HEK293T (cell line): Measurements from ENCODE around the gene PLXNA2.

Experiments
- CTCF ChIA-PET: fragments of 350-600 bp; formaldehyde crosslinking; extraction: SDS; loops from one replicate; lab custom pipeline; 2021; ENCODE audit warnings: antibody characterized with exemption, inconsistent platforms; lab: Yijun Ruan, JAX
- POLR2A ChIA-PET: fragments of 350-600 bp; formaldehyde crosslinking; extraction: SDS; loops from one replicate; lab custom pipeline; 2020; ENCODE audit warnings: antibody characterized with exemption, inconsistent platforms; lab: Yijun Ruan, JAX
- DNase-seq: peaks from one replicate; pipeline ENCODE4 v3.0.0; 2012; ENCODE audit warnings: mixed read lengths; ENCODE audit errors: extremely low spot score
- ARNT ChIP-seq: fragments of 450-650 bp; IDR thresholded peaks from 2 replicates; pipeline ENCODE4 v1.6.1; 2017; ENCODE audit warnings: mild to moderate bottlenecking
- BHLHE40 ChIP-seq: fragments of 450-650 bp; IDR thresholded peaks from 2 replicates; pipeline ENCODE4 v1.6.1; 2016; ENCODE audit warnings: mild to moderate bottlenecking, moderate library complexity, borderline replicate concordance
- CTBP1 ChIP-seq: fragments of 450-650 bp; IDR thresholded peaks from 2 replicates; pipeline ENCODE4 v1.6.1; 2016; ENCODE audit warnings: borderline replicate concordance
- ELF4 ChIP-seq: fragments of 450-650 bp; IDR thresholded peaks from 2 replicates; pipeline ENCODE4 v1.6.1; 2017; ENCODE audit warnings: antibody characterized with exemption
- FOXA1 ChIP-seq: fragments of 450-650 bp; IDR thresholded peaks from 2 replicates; pipeline ENCODE4 v1.6.1; 2016; ENCODE audit warnings: mild to moderate bottlenecking
- FOXK2 ChIP-seq: fragments of 450-650 bp; IDR thresholded peaks from 2 replicates; pipeline ENCODE4 v1.6.1; 2016; ENCODE audit warnings: mild to moderate bottlenecking
- FOXM1 ChIP-seq: fragments of 450-650 bp; IDR thresholded peaks from 2 replicates; pipeline ENCODE4 v1.6.1; 2017; ENCODE audit warnings: mild to moderate bottlenecking, borderline replicate concordance
- HDGF ChIP-seq: fragments of 450-650 bp; IDR thresholded peaks from 2 replicates; pipeline ENCODE4 v1.6.1; 2017; ENCODE audit warnings: antibody characterized with exemption, borderline replicate concordance
- L3MBTL2 ChIP-seq: fragments of 450-650 bp; conservative IDR thresholded peaks from 2 replicates; pipeline ENCODE4 v1.6.1; 2016; ENCODE audit warnings: mild to moderate bottlenecking
- LEF1 ChIP-seq: fragments of 450-650 bp; IDR thresholded peaks from 2 replicates; pipeline ENCODE4 v1.6.1; 2017; ENCODE audit warnings: mild to moderate bottlenecking, borderline replicate concordance
- NFRKB ChIP-seq: fragments of 450-650 bp; IDR thresholded peaks from 2 replicates; pipeline ENCODE4 v1.6.1; 2016; ENCODE audit warnings: mild to moderate bottlenecking, moderate library complexity
- SP1 ChIP-seq: fragments of 450-650 bp; IDR thresholded peaks from 2 replicates; pipeline ENCODE4 v1.6.1; 2017
- SUZ12 ChIP-seq: fragments of 450-650 bp; IDR thresholded peaks from 2 replicates; pipeline ENCODE4 v1.6.1; 2016; ENCODE audit warnings: mild to moderate bottlenecking
- TARDBP ChIP-seq: fragments of 450-650 bp; IDR thresholded peaks from 2 replicates; pipeline ENCODE4 v1.6.1; 2016
- ZNF384 ChIP-seq: fragments of 450-650 bp; IDR thresholded peaks from 2 replicates; pipeline ENCODE4 v1.6.1; 2016
- TF ChIP-seq, protein P1 (sequence below): fragments of 450-650 bp; IDR thresholded peaks from 2 replicates; pipeline ENCODE4 v1.6.1; 2016

PLXNA2 gene

GRCh38 chr1:208288495-208288894, 44.3 kb upstream of the PLXNA2 start:
- no peak for DNase-seq
- ChIA-PET POLR2A (no interaction called here), CTCF (interaction anchor here (1.4 kb wide), 1 partner anchor 325 kb away, joined by 3 read pairs; no protein-coding TSS in a partner anchor)
- TF ChIP-seq SP1 = no peak
- TF ChIP-seq TARDBP = no peak
- no peak for TF ChIP-seq CTBP1
- TF ChIP-seq, protein P1, sequence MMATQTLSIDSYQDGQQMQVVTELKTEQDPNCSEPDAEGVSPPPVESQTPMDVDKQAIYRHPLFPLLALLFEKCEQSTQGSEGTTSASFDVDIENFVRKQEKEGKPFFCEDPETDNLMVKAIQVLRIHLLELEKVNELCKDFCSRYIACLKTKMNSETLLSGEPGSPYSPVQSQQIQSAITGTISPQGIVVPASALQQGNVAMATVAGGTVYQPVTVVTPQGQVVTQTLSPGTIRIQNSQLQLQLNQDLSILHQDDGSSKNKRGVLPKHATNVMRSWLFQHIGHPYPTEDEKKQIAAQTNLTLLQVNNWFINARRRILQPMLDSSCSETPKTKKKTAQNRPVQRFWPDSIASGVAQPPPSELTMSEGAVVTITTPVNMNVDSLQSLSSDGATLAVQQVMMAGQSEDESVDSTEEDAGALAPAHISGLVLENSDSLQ = no peak
- no peak for TF ChIP-seq FOXK2
- TF ChIP-seq LEF1 = no peak
- no peak for TF ChIP-seq FOXM1
- no peak for TF ChIP-seq L3MBTL2
- no peak for TF ChIP-seq ARNT
- TF ChIP-seq ZNF384 = no peak

GRCh38 chr1:208280681-208281450, 36.7 kb upstream of the PLXNA2 start:
- ChIA-PET CTCF (no interaction called here), POLR2A (no interaction called here)
- TF ChIP-seq TARDBP = no peak
- no peak for TF ChIP-seq L3MBTL2
- no peak for TF ChIP-seq LEF1
- no peak for TF ChIP-seq ARNT
- no peak for TF ChIP-seq SP1
- no peak for TF ChIP-seq SUZ12
- TF ChIP-seq HDGF = no peak
- TF ChIP-seq BHLHE40 = no peak
- TF ChIP-seq FOXM1 = no peak
- TF ChIP-seq ELF4 = no peak
- TF ChIP-seq FOXA1 = no peak
- no peak for TF ChIP-seq ZNF384
- no peak for TF ChIP-seq NFRKB
- TF ChIP-seq, protein P1 = no peak
- no peak for TF ChIP-seq CTBP1
- no peak for DNase-seq

GRCh38 chr1:208279826-208280588, 35.8 kb upstream of the PLXNA2 start:
- TF ChIP-seq HDGF (no peak), SP1 (no peak), ZNF384 (no peak), TARDBP (no peak), FOXM1 (no peak), LEF1 (no peak), SUZ12 (no peak), NFRKB (no peak), CTBP1 (no peak), L3MBTL2 (no peak), BHLHE40 (no peak), ARNT (no peak), FOXA1 (no peak), ELF4 (no peak), FOXK2 (no peak)
- TF ChIP-seq, protein P1 = no peak
- no peak for DNase-seq
- ChIA-PET POLR2A (no interaction called here), CTCF (no interaction called here)

DNA sequence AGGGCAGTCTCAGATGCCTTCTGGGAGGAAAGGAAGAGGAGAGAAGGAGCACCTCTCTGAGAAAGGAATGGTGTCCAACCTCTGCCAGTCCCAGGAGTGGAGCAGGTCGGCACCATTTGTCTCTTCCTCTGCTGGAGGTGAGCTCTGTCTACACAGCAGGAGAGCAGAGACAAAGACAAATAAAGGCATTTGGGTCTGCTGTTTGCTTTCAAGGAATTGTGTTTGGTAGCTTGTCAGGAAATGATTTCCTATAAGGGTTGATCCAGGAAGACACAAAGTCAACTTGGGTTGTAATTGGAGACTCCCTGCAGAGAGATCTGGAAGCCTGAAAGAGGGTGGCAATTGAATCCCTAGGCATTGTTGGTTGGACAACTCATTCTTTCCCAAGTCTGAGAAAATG, 34.5 kb upstream of the PLXNA2 start:
- ChIA-PET CTCF (no interaction called here), POLR2A (interaction anchor here (1.2 kb wide), 1 partner anchor 9 kb away, joined by 3 read pairs; no protein-coding TSS in a partner anchor)
- no peak for DNase-seq
- TF ChIP-seq ARNT (no peak), SUZ12 (no peak), CTBP1 (no peak), TARDBP (no peak), LEF1 (no peak), ZNF384 (no peak), FOXK2 (no peak), HDGF (no peak), SP1 (no peak), L3MBTL2 (no peak), NFRKB (no peak), BHLHE40 (no peak)
- TF ChIP-seq, protein P1 = no peak

GRCh38 chr1:208276757-208277435, 32.7 kb upstream of the PLXNA2 start:
- TF ChIP-seq BHLHE40 = no peak
- no peak for TF ChIP-seq FOXA1
- no peak for TF ChIP-seq LEF1
- no peak for TF ChIP-seq TARDBP
- no peak for TF ChIP-seq HDGF
- TF ChIP-seq FOXM1 = no peak
- TF ChIP-seq SP1 = no peak
- no peak for TF ChIP-seq ARNT
- TF ChIP-seq ELF4 = no peak
- no peak for TF ChIP-seq ZNF384
- no peak for TF ChIP-seq NFRKB
- no peak for TF ChIP-seq SUZ12
- no peak for TF ChIP-seq FOXK2
- TF ChIP-seq CTBP1 = no peak
- TF ChIP-seq, protein P1 = no peak
- no peak for TF ChIP-seq L3MBTL2

More at GRCh38 chr1:208276757-208277435, 32.7 kb upstream of the PLXNA2 start:
- DNase-seq = no peak
- POLR2A ChIA-PET = no interaction called here
- CTCF ChIA-PET = no interaction called here
